Measurements from ENCODE around the gene KLHL26. TPM values are rescaled to one million over a fixed set of nuclear protein-coding genes. Genes with fewer than 3 reads are reported as not detected.

KLHL26 gene
- total and polyA plus RNA-seq, 12 donors: 3.4 to 8.2 (median 6.3) TPM

- 0 to 1% methylated on average over 64 to 72 of the region's 72 CpGs for WGBS, 2 donors
- intact Hi-C loops (cut with DNase I): no loop called here
These were observed 48.0 kb upstream of the KLHL26 start, which contains the start of gene REX1BD for GRCh38 chr19:18588611-18589379. Gene REX1BD (plus strand): TSS chr19:18588798. CDS start chr19:18588802, 4 bp downstream.

GRCh38 chr19:18589380-18590272, 47.2 kb upstream of the KLHL26 start:
- peak in 5 of 9 donors; percentile 8 to 41 (median 26) for TF ChIP-seq CTCF (IDR thresholded peaks at IDR 0.05)
- Histone ChIP-seq H3K9me3 (no peaks in the 10 kb centered on the region), H3K27me3 (peaks cover 0 to 3% (median 0%) of the 10 kb centered on the region in 7 donors), H3K4me1 (peaks cover 3 to 55% (median 29%) of the 10 kb centered on the region in 9 donors), H3K27ac (peak overlapping the region; percentile 55 to 97 (median 92)), H3K4me3 (peak overlapping the region; percentile 63 to 95 (median 86)), H3K36me3 (peaks cover 0 to 23% (median 5%) of the 10 kb centered on the region in 9 donors)
- intact Hi-C loops (cut with DNase I): loop anchor here in 9 of 10 donors (5.0 to 10.0 kb wide), 7 partner anchors 83 to 278 kb away; partner anchors contain the start of gene CRTC1 (in 1 of the 9)
- peak; percentile 63 to 71 for DNase-seq
- WGBS, 2 donors: 12 to 13% methylated on average over 52 of the region's 52 CpGs
- ATAC-seq: peak; percentile 48 to 80 (median 69)

More at GRCh38 chr19:18588611-18589379, 48.0 kb upstream of the KLHL26 start, which contains the start of gene REX1BD:
- Histone ChIP-seq H3K4me3 (peak within 1 kb of the TSS; percentile 63 to 95 (median 86)), H3K27ac (peak within 1 kb of the TSS; percentile 55 to 97 (median 92)), H3K9me3 (no peaks in the 10 kb centered on the region), H3K27me3 (no peaks in the 10 kb centered on the region), H3K36me3 (peaks cover 0 to 23% (median 5%) of the 10 kb centered on the region in 9 donors), H3K4me1 (peaks cover 0 to 46% (median 23%) of the 10 kb centered on the region in 9 donors)
- ATAC-seq: peak; percentile 87 to 95 (median 94)
- TF ChIP-seq CTCF (IDR thresholded peaks at IDR 0.05): peak; percentile 83 to 98 (median 92)
- peak; percentile 88 to 89 for DNase-seq

GRCh38 chr19:18590273-18591272, 46.3 kb upstream of the KLHL26 start:
- TF ChIP-seq CTCF (IDR thresholded peaks at IDR 0.05): peak in 1 of 9 donors; percentile 10
- Histone ChIP-seq H3K4me3 (peak overlapping the region in 7 of 10 donors; percentile 63 to 95 (median 78)), H3K4me1 (peaks cover 10 to 58% (median 36%) of the 10 kb centered on the region in 9 donors), H3K27ac (peak overlapping the region in 3 of 10 donors; percentile 83 to 97 (median 92)), H3K27me3 (peaks cover 0 to 12% (median 4%) of the 10 kb centered on the region in 7 donors), H3K36me3 (peaks cover 0 to 23% (median 5%) of the 10 kb centered on the region in 9 donors), H3K9me3 (no peaks in the 10 kb centered on the region)
- 75 to 80% methylated on average over 40 of the region's 40 CpGs for WGBS, 2 donors
- intact Hi-C loops (cut with DNase I): loop anchor here in 9 of 10 donors (5.0 to 10.0 kb wide), 7 partner anchors 82 to 277 kb away; partner anchors contain the start of gene CRTC1 (in 1 of the 9)
- DNase-seq (peak in 1 of 2 donors; percentile 51), ATAC-seq (no peak)
